Osteoblast (primary cell): ENCODE data around the gene BCL2L11. TPM values are rescaled to one million over a fixed set of nuclear protein-coding genes. Genes with fewer than 3 reads are reported as not detected.

Experiments
- DNase-seq: peaks from one replicate; pipeline ENCODE4 v3.0.0; 2011; ENCODE audit warnings: low spot score, mixed read lengths; ENCODE audit not compliant: insufficient read length; ENCODE audit errors: missing footprints
- H2AFZ ChIP-seq: 2 replicates; pipeline ENCODE4 v1.6.0; 2011; ENCODE audit warnings: mild to moderate bottlenecking, low read length
- H3K27ac ChIP-seq: 2 replicates; pipeline ENCODE4 v1.5.1; 2011; ENCODE audit warnings: mild to moderate bottlenecking, low read depth, low read length, moderate library complexity
- H3K27me3 ChIP-seq: 2 replicates; pipeline ENCODE4 v1.6.0; 2012; ENCODE audit warnings: mild to moderate bottlenecking, control low read depth, inconsistent platforms, low read length, moderate library complexity; ENCODE audit not compliant: insufficient read depth
- H3K36me3 ChIP-seq: 2 replicates; pipeline ENCODE4 v1.5.1; 2011; ENCODE audit warnings: mild to moderate bottlenecking, low read length, control low read depth, moderate library complexity; ENCODE audit not compliant: insufficient read depth
- H3K4me1 ChIP-seq: 2 replicates; pipeline ENCODE4 v1.5.1; 2011; ENCODE audit warnings: mild to moderate bottlenecking, low read length, control low read depth, moderate library complexity; ENCODE audit not compliant: insufficient read depth
- H3K4me2 ChIP-seq: 2 replicates; pipeline ENCODE4 v1.6.0; 2011; ENCODE audit warnings: mild to moderate bottlenecking, low read length; ENCODE audit not compliant: insufficient read depth
- H3K4me3 ChIP-seq: fragments of 200-600 bp; sonication (generic); 3 replicates; pipeline ENCODE4 v1.5.1; 2012; ENCODE audit warnings: mild to moderate bottlenecking, low read length, inconsistent platforms; ENCODE audit not compliant: insufficient read depth
- H3K79me2 ChIP-seq: 2 replicates; pipeline ENCODE4 v1.6.0; 2012; ENCODE audit warnings: mild to moderate bottlenecking, low read length, control low read depth, inconsistent platforms; ENCODE audit not compliant: insufficient read depth
- H3K9me3 ChIP-seq: 2 replicates; pipeline ENCODE4 v1.5.1; 2011; ENCODE audit warnings: low read depth, low read length, control low read depth
- H4K20me1 ChIP-seq: 2 replicates; pipeline ENCODE4 v1.6.0; 2012; ENCODE audit warnings: mild to moderate bottlenecking, low read length, control low read depth; ENCODE audit not compliant: insufficient read depth
- CTCF ChIP-seq: IDR thresholded peaks from 2 replicates; pipeline ENCODE4 v1.5.1; 2011; ENCODE audit warnings: mild to moderate bottlenecking, low read depth, low read length, moderate library complexity; ENCODE audit errors: extremely low read depth
- total RNA-seq: library from RNA; depleted of rRNA; stranded (reverse); fragments of >200 nt; gene quantifications from 2 replicates; pipeline ENCODE4 v1.2.3, GENCODE V29; 2012

Gene BCL2L11
- total RNA-seq, 1 donor, result 8.0 TPM

- H3K4me3 ChIP-seq, result no peak overlapping the region
- no peaks in the 10 kb centered on the region for H3K9me3 ChIP-seq
- no peaks in the 10 kb centered on the region for H4K20me1 ChIP-seq
- no peak overlapping the region for H2AFZ ChIP-seq
- H3K36me3 ChIP-seq, result no peaks in the 10 kb centered on the region
- no peak overlapping the region for H3K27ac ChIP-seq
- H3K27me3 ChIP-seq, result no peaks in the 10 kb centered on the region
- no peaks in the 10 kb centered on the region for H3K79me2 ChIP-seq
- no peak overlapping the region for H3K4me2 ChIP-seq
- TF ChIP-seq CTCF, result no peak
- H3K4me1 ChIP-seq, result no peaks in the 10 kb centered on the region
- no peak for DNase-seq
These were observed 68.4 kb downstream of the BCL2L11 start for GRCh38 chr2:111189106-111189505.

- Histone ChIP-seq H3K36me3 (no peaks in the 10 kb centered on the region), H3K4me1 (no peaks in the 10 kb centered on the region), H3K9me3 (no peaks in the 10 kb centered on the region), H3K4me3 (no peak overlapping the region), H3K79me2 (no peaks in the 10 kb centered on the region), H2AFZ (no peak overlapping the region), H3K27me3 (no peaks in the 10 kb centered on the region), H3K4me2 (no peak overlapping the region), H3K27ac (no peak overlapping the region), H4K20me1 (no peaks in the 10 kb centered on the region)
- TF ChIP-seq CTCF, result no peak
- no peak for DNase-seq
These were observed 70.3 kb downstream of the BCL2L11 start for GRCh38 chr2:111190816-111191540.

GRCh38 chr2:111191877-111192276 is 71.2 kb downstream of the BCL2L11 start:
- H3K36me3 ChIP-seq, result no peaks in the 10 kb centered on the region
- DNase-seq, result no peak
- no peaks in the 10 kb centered on the region for H4K20me1 ChIP-seq
- H3K79me2 ChIP-seq, result no peaks in the 10 kb centered on the region
- H3K4me3 ChIP-seq, result no peak overlapping the region
- no peaks in the 10 kb centered on the region for H3K27me3 ChIP-seq
- no peaks in the 10 kb centered on the region for H3K9me3 ChIP-seq
- no peak overlapping the region for H3K4me2 ChIP-seq
- TF ChIP-seq CTCF, result no peak
- no peak overlapping the region for H3K27ac ChIP-seq
- H2AFZ ChIP-seq, result no peak overlapping the region
- no peaks in the 10 kb centered on the region for H3K4me1 ChIP-seq

- H3K9me3 ChIP-seq, result no peaks in the 10 kb centered on the region
- H3K27ac ChIP-seq, result no peak overlapping the region
- no peak overlapping the region for H3K4me3 ChIP-seq
- H3K4me1 ChIP-seq, result no peaks in the 10 kb centered on the region
- H4K20me1 ChIP-seq, result no peaks in the 10 kb centered on the region
- TF ChIP-seq CTCF, result no peak
- no peaks in the 10 kb centered on the region for H3K36me3 ChIP-seq
- DNase-seq, result no peak
- H2AFZ ChIP-seq, result no peak overlapping the region
- H3K79me2 ChIP-seq, result no peaks in the 10 kb centered on the region
- H3K4me2 ChIP-seq, result no peak overlapping the region
- no peaks in the 10 kb centered on the region for H3K27me3 ChIP-seq
These were observed 72.2 kb downstream of the BCL2L11 start for GRCh38 chr2:111192776-111193368.
